Activated CD8-positive, alpha-beta memory T cell treated with anti-CD3 and anti-CD28 coated beads, Interleukin-2, amount 50 U/mL, for 24 hours (primary cell): ENCODE data around the gene URAD.

Experiments used
- DNase-seq: peaks from one replicate; pipeline ENCODE4 v3.0.0-alpha.2; 2020; ENCODE audit errors: extremely low read depth

URAD gene

GRCh38 chr13:27956576-27957300 lies 31.8 kb downstream of the URAD start:
- no peak for DNase-seq

GRCh38 chr13:27955014-27955591 lies 33.4 kb downstream of the URAD start:
- DNase-seq = no peak

DNA sequence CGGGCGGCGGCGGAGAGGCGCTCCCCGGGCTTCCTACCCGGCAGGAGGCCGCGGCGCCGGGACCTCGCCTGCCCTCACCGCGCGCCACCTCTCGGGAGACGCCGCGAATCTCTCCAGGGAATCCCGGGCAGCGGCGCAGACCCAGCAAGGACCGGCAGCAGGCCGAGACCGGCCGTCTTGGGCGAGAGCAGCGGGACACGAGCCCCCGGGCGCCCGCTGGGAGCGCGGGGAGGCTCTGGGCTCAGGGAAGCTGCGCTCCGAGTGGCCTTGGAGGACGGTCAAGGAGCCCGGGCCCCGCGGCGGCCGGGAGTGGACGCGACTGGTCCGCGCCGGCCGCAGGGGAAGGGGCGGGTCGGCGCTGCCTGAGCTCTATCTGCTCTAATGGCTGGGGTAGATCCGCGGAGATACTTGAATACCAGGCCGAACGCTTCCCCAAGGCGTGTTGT lies 34.1 kb downstream of the URAD start:
- DNase-seq = no peak

DNA sequence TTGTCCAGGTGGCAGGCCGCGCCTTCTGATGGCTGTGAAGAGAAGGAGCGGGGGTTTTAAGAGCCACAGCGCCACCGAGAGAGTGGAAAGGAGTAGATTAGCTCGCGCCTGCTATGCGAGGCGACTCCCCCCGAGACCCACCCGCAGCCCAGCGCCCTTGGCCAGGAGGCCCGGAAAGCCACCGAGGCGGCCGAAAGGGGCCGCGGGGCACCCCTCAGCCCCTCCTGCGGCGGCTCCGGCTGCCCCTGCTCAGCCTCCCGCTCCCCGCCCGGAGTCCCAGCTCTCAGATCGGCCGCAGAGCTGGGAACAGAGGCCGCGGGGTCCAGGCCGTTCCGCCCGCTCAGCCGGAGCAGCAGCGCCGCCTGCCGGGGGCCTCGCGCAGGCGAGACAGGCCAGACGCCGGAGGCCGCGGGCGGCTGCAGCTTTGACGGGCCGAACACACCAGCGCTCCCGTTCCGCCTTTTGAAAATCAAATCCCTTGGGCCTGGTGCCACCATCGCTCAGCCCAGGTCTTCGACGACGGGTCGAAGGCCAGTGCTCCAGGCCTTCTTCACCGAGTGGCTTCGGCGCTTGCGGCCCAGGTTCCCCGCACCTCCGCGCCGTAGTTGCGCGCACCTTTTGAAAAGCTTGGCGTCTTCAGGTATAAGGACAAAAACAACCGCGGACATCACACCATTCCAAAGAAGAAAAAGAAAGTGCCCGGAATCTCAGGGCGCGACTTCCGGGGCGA lies 34.7 kb downstream of the URAD start:
- no peak for DNase-seq

DNA sequence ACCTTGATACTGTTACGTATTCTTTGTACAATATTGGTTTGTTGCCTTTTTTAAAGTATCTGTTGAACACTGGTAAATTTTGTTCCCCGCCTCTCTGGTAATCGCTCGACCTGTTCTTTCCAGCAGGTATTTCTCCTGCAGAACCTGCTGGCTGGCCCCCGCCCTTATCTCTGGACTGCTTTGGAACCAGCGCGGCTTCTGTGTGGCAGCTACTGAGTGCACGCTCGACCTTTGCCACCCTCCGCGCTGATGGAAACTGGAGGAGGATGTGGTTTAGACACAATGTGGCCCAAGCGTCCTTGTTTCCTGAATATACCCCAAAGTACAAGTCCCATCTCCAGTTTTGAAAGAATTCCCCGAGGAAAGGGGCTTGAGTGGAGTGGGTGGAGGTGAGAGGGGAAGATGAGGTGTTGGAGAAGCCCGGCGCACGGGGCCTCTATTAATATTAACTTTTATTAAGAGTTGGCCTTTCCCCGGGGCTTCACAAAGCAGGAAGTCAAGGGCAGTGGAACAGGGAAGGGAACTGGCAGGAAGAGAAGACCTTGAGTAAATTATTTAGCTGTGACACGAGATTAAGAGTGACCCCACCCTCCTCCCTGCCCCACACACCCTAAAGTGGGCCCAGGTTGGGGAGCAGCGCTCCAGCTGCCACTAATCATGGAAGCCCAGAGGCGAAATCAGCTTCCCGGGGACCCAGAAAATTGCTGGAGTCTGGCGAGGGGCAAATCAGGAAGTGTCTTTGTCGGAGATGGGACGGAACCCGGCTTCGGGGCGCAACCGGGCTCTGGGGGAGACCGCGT lies 35.4 kb downstream of the URAD start:
- no peak for DNase-seq

DNA sequence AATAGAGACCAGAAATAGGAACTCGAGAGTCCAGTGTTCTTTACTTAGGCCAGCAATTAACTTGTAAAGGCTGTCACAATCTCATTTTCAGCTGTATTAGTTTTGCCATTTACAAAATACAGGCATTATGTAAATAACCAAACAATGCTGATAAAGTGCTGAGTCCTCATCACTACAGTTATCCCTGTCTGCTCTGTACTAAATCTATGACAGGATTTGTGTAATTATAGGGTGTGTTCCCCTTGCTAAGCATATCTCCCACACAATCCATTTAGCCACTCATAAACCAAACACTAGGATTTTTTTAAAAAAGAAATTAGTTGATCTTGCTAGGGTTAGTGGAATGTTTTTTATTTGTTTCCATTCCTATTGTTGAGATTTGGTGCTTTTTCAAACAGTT lies 45.5 kb downstream of the URAD start:
- no peak for DNase-seq

DNA sequence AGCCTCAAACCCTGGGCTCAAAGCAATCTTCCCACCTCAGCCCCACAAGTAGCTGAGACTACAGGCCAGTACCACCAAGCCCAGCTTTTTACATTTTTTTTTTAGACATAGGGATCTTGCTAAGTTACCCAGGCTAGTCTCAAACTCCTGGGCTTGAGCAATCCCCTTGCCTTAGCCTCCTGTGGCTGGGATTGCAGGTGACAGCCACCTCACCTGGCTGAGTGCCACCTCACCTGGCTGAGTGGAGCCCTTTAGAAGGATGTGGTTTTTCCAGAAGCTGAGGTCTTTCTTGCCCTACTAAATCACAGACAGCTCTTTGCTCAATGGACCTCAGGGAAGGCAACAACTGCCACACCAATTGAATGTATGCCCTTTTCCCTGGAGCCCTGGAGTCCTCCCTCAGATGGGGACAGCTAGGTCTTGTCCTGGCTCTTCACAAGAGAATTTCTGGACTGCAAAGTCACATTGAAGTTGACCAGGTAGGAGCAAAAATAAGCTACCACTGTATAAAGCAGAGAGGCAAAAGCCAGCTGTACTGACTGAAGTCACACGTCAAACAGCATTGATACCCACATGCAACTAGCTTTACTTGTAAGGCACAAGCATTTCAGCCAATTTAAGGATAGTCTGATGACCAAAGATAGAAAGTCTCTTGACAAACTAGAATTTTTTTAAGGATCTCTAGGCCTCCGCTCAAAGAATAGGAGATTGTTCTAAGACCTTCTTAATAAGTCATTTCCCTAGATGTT lies 54.7 kb downstream of the URAD start:
- no peak for DNase-seq

DNA sequence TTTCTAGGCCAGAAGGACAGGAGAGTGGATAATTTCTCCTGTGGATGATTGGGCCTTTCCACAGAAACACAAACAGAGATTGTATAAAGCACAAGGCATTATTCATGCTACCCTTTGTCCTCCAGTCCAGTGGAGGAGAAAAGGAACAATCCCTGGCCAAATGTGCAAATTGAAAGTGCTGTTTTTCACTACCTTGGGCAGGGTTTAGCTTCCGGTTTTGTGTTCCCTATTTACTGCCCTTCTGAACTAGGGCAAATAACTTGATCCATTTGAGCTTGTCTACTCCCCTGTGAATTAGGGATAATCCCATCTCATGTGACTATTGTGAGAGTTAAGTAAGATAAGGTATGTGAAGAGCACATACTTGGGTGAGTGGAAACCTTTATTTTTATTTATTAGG lies 55.4 kb downstream of the URAD start:
- no peak for DNase-seq

- no peak for DNase-seq
Measured at GRCh38 chr13:27929868-27930267, 58.6 kb downstream of the URAD start.

DNA sequence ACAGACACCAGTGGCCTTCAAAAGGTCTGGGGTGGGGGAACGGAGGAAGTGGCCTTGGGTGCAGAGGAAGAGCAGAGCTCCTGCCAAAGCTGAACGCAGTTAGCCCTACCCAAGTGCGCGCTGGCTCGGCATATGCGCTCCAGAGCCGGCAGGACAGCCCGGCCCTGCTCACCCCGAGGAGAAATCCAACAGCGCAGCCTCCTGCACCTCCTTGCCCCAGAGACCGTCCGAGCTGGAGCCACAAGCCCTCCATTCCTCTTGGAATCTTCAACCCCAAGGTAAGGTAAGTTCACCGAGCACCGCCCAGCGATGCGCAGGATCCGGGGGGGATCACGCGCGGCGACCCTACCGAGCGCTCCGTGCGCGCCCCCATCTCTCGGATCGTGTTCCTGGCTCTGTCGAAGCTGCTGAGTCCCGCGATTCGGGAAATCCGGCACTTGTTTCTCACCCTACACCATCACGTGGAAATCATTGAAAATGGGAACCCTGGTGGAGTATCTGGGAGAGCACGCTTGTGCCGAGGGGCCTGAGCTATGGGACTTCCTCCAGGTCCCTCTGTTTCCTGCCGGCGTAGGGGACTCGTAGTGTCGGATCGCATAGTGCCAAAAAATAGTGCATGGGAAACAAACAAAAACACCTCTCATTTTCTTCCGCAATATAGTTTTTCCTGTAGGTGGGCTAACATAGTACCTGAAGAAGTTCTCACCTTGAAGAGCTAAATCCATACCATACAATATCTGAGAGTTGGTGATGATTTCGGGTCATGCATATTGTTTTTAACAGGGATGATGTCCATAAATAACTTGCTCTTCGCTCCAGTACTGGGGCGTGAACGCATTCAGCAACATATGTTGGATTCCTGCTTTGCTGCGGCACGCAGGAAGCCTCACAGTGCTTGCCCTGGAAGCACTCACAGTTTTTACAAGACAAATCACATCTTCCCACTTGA lies 59.4 kb downstream of the URAD start:
- DNase-seq = no peak

DNA sequence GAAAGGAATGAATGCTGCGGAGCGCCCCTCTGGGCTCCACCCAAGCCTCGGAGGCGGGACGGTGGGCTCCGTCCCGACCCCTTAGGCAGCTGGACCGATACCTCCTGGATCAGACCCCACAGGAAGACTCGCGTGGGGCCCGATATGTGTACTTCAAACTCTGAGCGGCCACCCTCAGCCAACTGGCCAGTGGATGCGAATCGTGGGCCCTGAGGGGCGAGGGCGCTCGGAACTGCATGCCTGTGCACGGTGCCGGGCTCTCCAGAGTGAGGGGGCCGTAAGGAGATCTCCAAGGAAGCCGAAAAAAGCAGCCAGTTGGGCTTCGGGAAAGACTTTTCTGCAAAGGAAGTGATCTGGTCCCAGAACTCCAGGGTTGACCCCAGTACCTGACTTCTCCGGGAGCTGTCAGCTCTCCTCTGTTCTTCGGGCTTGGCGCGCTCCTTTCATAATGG lies 60.1 kb downstream of the URAD start:
- no peak for DNase-seq
